HEK293 (cell line): ENCODE measurements around the gene PYURF.

Source experiments
- CTCF ChIA-PET: fragments of 350-600 bp; formaldehyde crosslinking; extraction: SDS; loops from one replicate; lab custom pipeline; 2021; ENCODE audit warnings: antibody characterized with exemption; lab: Yijun Ruan, JAX
- POLR2A ChIA-PET: fragments of 300-600 bp; formaldehyde crosslinking; extraction: SDS; loops from one replicate; lab custom pipeline; 2020; ENCODE audit warnings: antibody characterized with exemption, inconsistent platforms; lab: Yijun Ruan, JAX
- H3K27ac ChIP-seq: fragments of 200-500 bp; sonication (Bioruptor generic); 2 replicates; pipeline ENCODE4 v1.5.1; 2014; ENCODE audit warnings: low read depth, low read length, control low read depth, inconsistent platforms; ENCODE audit errors: extremely low read depth
- H3K36me3 ChIP-seq, 2 experiments: fragments of 200-500 bp in 1 of 2; sonication (Bioruptor generic) in 1 of 2; 1 replicate in 1 of 2; 2 replicates in 1 of 2; pipeline ENCODE4 v1.5.1; 2014 to 2017; ENCODE audit warnings: inconsistent platforms in 2 of 2, low read length in 2 of 2; ENCODE audit not compliant: control insufficient read depth in 2 of 2, insufficient read depth in 1 of 2
- H3K4me1 ChIP-seq: fragments of 200-500 bp; sonication (Bioruptor generic); 2 replicates; pipeline ENCODE4 v1.5.1; 2014; ENCODE audit warnings: mild to moderate bottlenecking, low read length, inconsistent platforms; ENCODE audit not compliant: control insufficient read depth, insufficient read depth
- H3K4me3 ChIP-seq: 2 replicates; pipeline ENCODE4 v1.5.1; 2011; ENCODE audit warnings: low read depth, mild to moderate bottlenecking, control low read depth, low read length, moderate library complexity
- H3K9me3 ChIP-seq: fragments of 200-500 bp; sonication (Bioruptor generic); 2 replicates; pipeline ENCODE4 v1.5.1; 2014; ENCODE audit warnings: low read depth, low read length, inconsistent platforms; ENCODE audit not compliant: control insufficient read depth, insufficient read depth
- GLIS2 ChIP-seq: fragments of 450-650 bp; formaldehyde crosslinking; IDR thresholded peaks from 2 replicates; pipeline ENCODE4 v1.5.1; 2016; ENCODE audit warnings: missing biosample characterization, missing genetic modification characterization
- IKZF3 ChIP-seq: fragments of 450-650 bp; IDR thresholded peaks from 2 replicates; pipeline ENCODE4 v1.5.0; 2018; ENCODE audit warnings: missing biosample characterization, mild to moderate bottlenecking, missing genetic modification characterization, moderate library complexity
- ZNF169 ChIP-seq: fragments of 450-650 bp; formaldehyde crosslinking; IDR thresholded peaks from 2 replicates; pipeline ENCODE4 v1.5.1; 2016; ENCODE audit warnings: missing biosample characterization, missing genetic modification characterization
- ZNF2 ChIP-seq: fragments of 450-650 bp; formaldehyde crosslinking; IDR thresholded peaks from 2 replicates; pipeline ENCODE4 v1.5.1; 2016; ENCODE audit warnings: missing biosample characterization, missing genetic modification characterization
- ZNF280C ChIP-seq: fragments of 450-650 bp; formaldehyde crosslinking; IDR thresholded peaks from 2 replicates; pipeline ENCODE4 v1.5.1; 2016; ENCODE audit warnings: missing biosample characterization, missing genetic modification characterization
- ZNF280D ChIP-seq: fragments of 450-650 bp; formaldehyde crosslinking; IDR thresholded peaks from 2 replicates; pipeline ENCODE4 v1.5.1; 2016; ENCODE audit warnings: missing biosample characterization, missing genetic modification characterization
- ZNF292 ChIP-seq: fragments of 450-650 bp; formaldehyde crosslinking; IDR thresholded peaks from 2 replicates; pipeline ENCODE4 v1.5.1; 2016; ENCODE audit warnings: low read depth, missing biosample characterization, missing genetic modification characterization, borderline replicate concordance
- ZNF350 ChIP-seq: fragments of 450-650 bp; formaldehyde crosslinking; IDR thresholded peaks from 2 replicates; pipeline ENCODE4 v1.5.0; 2017; ENCODE audit warnings: missing biosample characterization, mild to moderate bottlenecking, missing genetic modification characterization
- ZNF391 ChIP-seq: fragments of 450-650 bp; formaldehyde crosslinking; IDR thresholded peaks from 2 replicates; pipeline ENCODE4 v1.5.1; 2016; ENCODE audit warnings: low read depth, missing biosample characterization, missing genetic modification characterization, borderline replicate concordance
- ZNF548 ChIP-seq: fragments of 450-650 bp; formaldehyde crosslinking; IDR thresholded peaks from 2 replicates; pipeline ENCODE4 v1.5.1; 2016; ENCODE audit warnings: missing biosample characterization, missing genetic modification characterization
- ZNF624 ChIP-seq: fragments of 450-650 bp; formaldehyde crosslinking; IDR thresholded peaks from 2 replicates; pipeline ENCODE4 v1.5.1; 2017; ENCODE audit warnings: missing biosample characterization, missing genetic modification characterization
- TF ChIP-seq, protein P1 (sequence below): fragments of 450-650 bp; formaldehyde crosslinking; IDR thresholded peaks from 2 replicates; pipeline ENCODE4 v1.5.1; 2016; ENCODE audit warnings: missing biosample characterization, missing genetic modification characterization
- TF ChIP-seq, protein P2 (sequence below): fragments of 450-650 bp; formaldehyde crosslinking; IDR thresholded peaks from 2 replicates; pipeline ENCODE4 v1.5.0; 2017; ENCODE audit warnings: missing biosample characterization, missing genetic modification characterization, borderline replicate concordance
- TF ChIP-seq, protein P3 (sequence below): fragments of 450-650 bp; formaldehyde crosslinking; IDR thresholded peaks from 2 replicates; pipeline ENCODE4 v1.5.1; 2016; ENCODE audit warnings: missing biosample characterization, missing genetic modification characterization

Gene PYURF

GRCh38 chr4:88481537-88481936 is 42.0 kb downstream of the PYURF start (continued):
- TF ChIP-seq, protein P1, sequence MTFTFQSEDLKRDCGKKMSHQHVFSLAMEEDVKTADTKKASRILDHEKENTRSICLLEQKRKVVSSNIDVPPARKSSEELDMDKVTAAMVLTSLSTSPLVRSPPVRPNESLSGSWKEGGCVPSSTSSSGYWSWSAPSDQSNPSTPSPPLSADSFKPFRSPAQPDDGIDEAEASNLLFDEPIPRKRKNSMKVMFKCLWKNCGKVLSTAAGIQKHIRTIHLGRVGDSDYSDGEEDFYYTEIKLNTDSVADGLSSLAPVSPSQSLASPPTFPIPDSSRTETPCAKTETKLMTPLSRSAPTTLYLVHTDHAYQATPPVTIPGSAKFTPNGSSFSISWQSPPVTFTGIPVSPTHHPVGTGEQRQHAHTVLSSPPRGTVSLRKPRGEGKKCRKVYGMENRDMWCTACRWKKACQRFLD, result no peak
- TF ChIP-seq ZNF280D (tag by site-specific recombination) (no peak), ZNF624 (no peak), ZNF548 (tag by site-specific recombination) (no peak), ZNF350 (tag by site-specific recombination) (no peak), ZNF169 (tag by site-specific recombination) (no peak), GLIS2 (tag by site-specific recombination) (no peak)
- TF ChIP-seq, protein P2, sequence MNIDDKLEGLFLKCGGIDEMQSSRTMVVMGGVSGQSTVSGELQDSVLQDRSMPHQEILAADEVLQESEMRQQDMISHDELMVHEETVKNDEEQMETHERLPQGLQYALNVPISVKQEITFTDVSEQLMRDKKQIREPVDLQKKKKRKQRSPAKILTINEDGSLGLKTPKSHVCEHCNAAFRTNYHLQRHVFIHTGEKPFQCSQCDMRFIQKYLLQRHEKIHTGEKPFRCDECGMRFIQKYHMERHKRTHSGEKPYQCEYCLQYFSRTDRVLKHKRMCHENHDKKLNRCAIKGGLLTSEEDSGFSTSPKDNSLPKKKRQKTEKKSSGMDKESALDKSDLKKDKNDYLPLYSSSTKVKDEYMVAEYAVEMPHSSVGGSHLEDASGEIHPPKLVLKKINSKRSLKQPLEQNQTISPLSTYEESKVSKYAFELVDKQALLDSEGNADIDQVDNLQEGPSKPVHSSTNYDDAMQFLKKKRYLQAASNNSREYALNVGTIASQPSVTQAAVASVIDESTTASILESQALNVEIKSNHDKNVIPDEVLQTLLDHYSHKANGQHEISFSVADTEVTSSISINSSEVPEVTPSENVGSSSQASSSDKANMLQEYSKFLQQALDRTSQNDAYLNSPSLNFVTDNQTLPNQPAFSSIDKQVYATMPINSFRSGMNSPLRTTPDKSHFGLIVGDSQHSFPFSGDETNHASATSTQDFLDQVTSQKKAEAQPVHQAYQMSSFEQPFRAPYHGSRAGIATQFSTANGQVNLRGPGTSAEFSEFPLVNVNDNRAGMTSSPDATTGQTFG (tag by site-specific recombination), result no peak

DNA sequence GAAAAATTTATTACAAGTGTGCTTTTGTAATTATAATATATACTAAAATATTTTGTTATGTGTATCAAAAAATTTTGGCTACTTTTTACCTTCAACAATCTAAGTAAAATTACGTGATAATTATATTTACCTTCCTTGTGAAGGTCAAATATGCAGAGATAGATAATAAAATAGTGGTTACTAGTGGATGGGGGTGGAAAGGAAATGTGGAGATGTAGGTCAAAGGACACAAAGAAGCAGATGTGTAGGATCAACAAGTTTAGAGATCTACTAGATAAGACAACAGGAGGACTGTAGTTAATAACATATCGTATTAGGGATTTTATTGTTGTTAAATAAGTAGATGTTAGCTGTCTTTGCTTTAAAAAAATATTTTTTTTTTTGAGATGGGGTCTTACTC is 45.3 kb downstream of the PYURF start:
- POLR2A ChIA-PET, result no interaction called here
- CTCF ChIA-PET, result interaction anchor here (0.6 kb wide), 1 partner anchor 258 kb away, joined by 4 read pairs; no protein-coding TSS in a partner anchor
- H3K4me3 ChIP-seq, result no peak overlapping the region

More for the DNA sequence above, 45.3 kb downstream of the PYURF start:
- TF ChIP-seq, protein P3, sequence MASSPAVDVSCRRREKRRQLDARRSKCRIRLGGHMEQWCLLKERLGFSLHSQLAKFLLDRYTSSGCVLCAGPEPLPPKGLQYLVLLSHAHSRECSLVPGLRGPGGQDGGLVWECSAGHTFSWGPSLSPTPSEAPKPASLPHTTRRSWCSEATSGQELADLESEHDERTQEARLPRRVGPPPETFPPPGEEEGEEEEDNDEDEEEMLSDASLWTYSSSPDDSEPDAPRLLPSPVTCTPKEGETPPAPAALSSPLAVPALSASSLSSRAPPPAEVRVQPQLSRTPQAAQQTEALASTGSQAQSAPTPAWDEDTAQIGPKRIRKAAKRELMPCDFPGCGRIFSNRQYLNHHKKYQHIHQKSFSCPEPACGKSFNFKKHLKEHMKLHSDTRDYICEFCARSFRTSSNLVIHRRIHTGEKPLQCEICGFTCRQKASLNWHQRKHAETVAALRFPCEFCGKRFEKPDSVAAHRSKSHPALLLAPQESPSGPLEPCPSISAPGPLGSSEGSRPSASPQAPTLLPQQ (tag by site-specific recombination), result no peak
- TF ChIP-seq ZNF280C (tag by site-specific recombination) (no peak), ZNF292 (tag by site-specific recombination) (no peak), ZNF391 (tag by site-specific recombination) (no peak), ZNF2 (tag by site-specific recombination) (no peak), IKZF3 (tag by site-specific recombination) (no peak)
- Histone ChIP-seq H3K36me3 (peaks cover 0 to 26% of the 10 kb centered on the region in 2 experiments; a peak in 2 of 3 replicates), H3K4me1 (no peaks in the 10 kb centered on the region), H3K27ac (no peak overlapping the region), H3K9me3 (no peaks in the 10 kb centered on the region)
